Panc1 (cell line): Measurements from ENCODE around the gene CACNA2D4. TPM values are rescaled to one million over a fixed set of nuclear protein-coding genes. Genes with fewer than 3 reads are reported as not detected.

Source experiments
- ATAC-seq: fragments of 200-7000 bp; cut with Tn5 transposase; 2 replicates; pipeline ENCODE4 v1.9.1; 2020; ENCODE audit warnings: mild to moderate bottlenecking, moderate library complexity
- BruUV-seq: library from RNA; stranded (reverse); fragments of 400-500 nt; replicated peaks from 2 replicates; lab custom pipeline; 2021; lab: Mats Ljungman, UMichigan
- CTCF ChIA-PET: fragments of 300-600 bp; sonication (Branson Sonifier 250); formaldehyde crosslinking; loops from one replicate; lab custom pipeline; 2022; ENCODE audit warnings: antibody characterized with exemption; lab: Charles Lee
- POLR2A ChIA-PET: fragments of 300-600 bp; sonication (Branson Sonifier 250); formaldehyde crosslinking; loops from one replicate; lab custom pipeline; 2022; ENCODE audit warnings: antibody characterized with exemption; lab: Charles Lee
- DNase-seq: peaks from one replicate; pipeline ENCODE4 v3.0.0-alpha.2; 2010; ENCODE audit warnings: low read depth, low spot score
- H3K27ac ChIP-seq: 2 replicates; pipeline ENCODE4 v1.5.1; 2011; ENCODE audit warnings: mild to moderate bottlenecking, low read length, inconsistent platforms
- H3K27me3 ChIP-seq: fragments of 200-500 bp; sonication (Bioruptor generic); 2 replicates; pipeline ENCODE4 v1.6.0; 2014; ENCODE audit warnings: low read length, inconsistent platforms; ENCODE audit not compliant: control insufficient read depth, insufficient read depth
- H3K36me3 ChIP-seq: fragments of 200-500 bp; sonication (Bioruptor generic); 2 replicates; pipeline ENCODE4 v1.5.1; 2014; ENCODE audit warnings: inconsistent platforms, mild to moderate bottlenecking, low read length, moderate library complexity; ENCODE audit not compliant: control insufficient read depth, insufficient read depth
- H3K4me1 ChIP-seq: 2 replicates; pipeline ENCODE4 v1.5.1; 2011; ENCODE audit warnings: inconsistent platforms, mild to moderate bottlenecking, low read length, moderate library complexity; ENCODE audit not compliant: control insufficient read depth, insufficient read depth
- H3K4me3 ChIP-seq, 2 experiments: 2 replicates each; pipeline ENCODE4 v1.5.1; 2011 to 2012; ENCODE audit warnings: low read depth in 2 of 2, low read length in 2 of 2, mild to moderate bottlenecking in 2 of 2, inconsistent platforms in 1 of 2, moderate library complexity in 1 of 2
- H3K9me3 ChIP-seq: fragments of 200-500 bp; sonication (Bioruptor generic); 2 replicates; pipeline ENCODE4 v1.5.1; 2014; ENCODE audit warnings: low read depth, mild to moderate bottlenecking, inconsistent platforms, low read length, moderate library complexity; ENCODE audit not compliant: control insufficient read depth, insufficient read depth
- CTCF ChIP-seq: fragments of 450-650 bp; IDR thresholded peaks from 2 replicates; pipeline ENCODE4 v1.5.1; 2017; ENCODE audit warnings: mild to moderate bottlenecking
- POLR2AphosphoS5 ChIP-seq: IDR thresholded peaks from 2 replicates; pipeline ENCODE4 v1.6.1; 2012; ENCODE audit warnings: mild to moderate bottlenecking, low read depth, low read length, moderate library complexity
- REST ChIP-seq, 2 experiments: IDR thresholded peaks; 2 replicates each; pipeline ENCODE4 v1.6.1; 2011 to 2012; ENCODE audit warnings: low read depth in 2 of 2, control low read depth in 1 of 2, low read length in 1 of 2, mild to moderate bottlenecking in 1 of 2, moderate library complexity in 1 of 2; ENCODE audit not compliant: insufficient read depth in 1 of 2
- SIN3A ChIP-seq: IDR thresholded peaks from 2 replicates; pipeline ENCODE4 v1.6.1; 2012; ENCODE audit warnings: low read depth, mild to moderate bottlenecking, low read length, moderate library complexity, borderline replicate concordance; ENCODE audit not compliant: insufficient read depth
- TCF7L2 ChIP-seq: IDR thresholded peaks from 2 replicates; pipeline ENCODE4 v1.6.1; 2011; ENCODE audit warnings: mild to moderate bottlenecking, low read depth, low read length, inconsistent platforms
- in situ Hi-C: cut with HindIII; loops from 2 replicates; pipeline ENCODE4 v1.10.0; 2016; ENCODE audit warnings: low sequenced_read_pairs, low pct_unique_long_range_greater_than_20kb
- intact Hi-C: fragments of 100-400 bp; cut with micrococcal nuclease; formaldehyde crosslinking; loops from one replicate; pipeline ENCODE4 v1.10.0; 2022; ENCODE audit not compliant: unreplicated experiment
- total RNA-seq: library from RNA; stranded (reverse); gene quantifications from one replicate; pipeline ENCODE4 v1.2.1, GENCODE V29; 2021; ENCODE audit not compliant: unreplicated experiment

Gene CACNA2D4
- total RNA-seq, 1 experiment from 2014 or later = 0.15 TPM

- H3K27me3 ChIP-seq = no peaks in the 10 kb centered on the region
- H3K4me1 ChIP-seq = no peaks in the 10 kb centered on the region
- DNase-seq (no peak), ATAC-seq (no peak)
- POLR2A ChIA-PET = no interaction called here
- in situ Hi-C loops = no loop called here
- no TSS peak for BruUV-seq
- H3K27ac ChIP-seq = no peak overlapping the region
- intact Hi-C loops = no loop called here
- no peaks in the 10 kb centered on the region for H3K9me3 ChIP-seq
- TF ChIP-seq CTCF (no peak), REST (IDR thresholded peaks at IDR 0.05; ENCODE audit: insufficient read depth in 1 of 2, low read depth in 2 of 2, low read length in 1 of 2) (no peak), SIN3A (no peak), TCF7L2 (no peak), POLR2AphosphoS5 (no peak)
- CTCF ChIA-PET = no interaction called here
- H3K36me3 ChIP-seq = no peaks in the 10 kb centered on the region
- H3K4me3 ChIP-seq = no peak overlapping the region
Measured at GRCh38 chr12:1857821-1858220, 60.6 kb downstream of the CACNA2D4 start.

- ChIA-PET CTCF (no interaction called here), POLR2A (no interaction called here)
- Histone ChIP-seq H3K9me3 (no peaks in the 10 kb centered on the region), H3K36me3 (no peaks in the 10 kb centered on the region), H3K27ac (no peak overlapping the region), H3K27me3 (no peaks in the 10 kb centered on the region), H3K4me3 (no peak overlapping the region), H3K4me1 (no peaks in the 10 kb centered on the region)
- in situ Hi-C loops (no loop called here), intact Hi-C loops (no loop called here)
- DNase-seq = no peak
- no TSS peak for BruUV-seq
- no peak for ATAC-seq
- no peak for TF ChIP-seq SIN3A
- no peak for TF ChIP-seq POLR2AphosphoS5
- TF ChIP-seq CTCF = no peak
- TF ChIP-seq REST (IDR thresholded peaks at IDR 0.05; ENCODE audit: insufficient read depth in 1 of 2, low read depth in 2 of 2, low read length in 1 of 2) = no peak
- TF ChIP-seq TCF7L2 = no peak
Measured at GRCh38 chr12:1857086-1857485, 61.4 kb downstream of the CACNA2D4 start.
